ENCODE data around the gene RNF130.

RNF130 gene

GRCh38 chr5:180003127-180003526 is 68.4 kb downstream of the RNF130 start:
- POLR2A ChIA-PET, result no interaction called here
- no peak overlapping the region for H3K4me3 ChIP-seq (ENCODE audit: low read depth, low read length)
- H3K27ac ChIP-seq (ENCODE audit: extremely low read depth, low read depth, low read length), result no peak overlapping the region
- no peak for TF ChIP-seq ZNF26 (tag by site-specific recombination; IDR thresholded peaks at IDR 0.05)
- TF ChIP-seq ZNF777 (tag by site-specific recombination; IDR thresholded peaks at IDR 0.05; ENCODE audit: borderline replicate concordance), result no peak
- no peak for TF ChIP-seq ZNF311 (tag by site-specific recombination; IDR thresholded peaks at IDR 0.05; ENCODE audit: borderline replicate concordance)
- no peak for TF ChIP-seq ZNF600 (tag by site-specific recombination; IDR thresholded peaks at IDR 0.05)
- no peak for TF ChIP-seq PRDM10 (tag by site-specific recombination; IDR thresholded peaks at IDR 0.05)
- no peak for TF ChIP-seq ZFHX2 (tag by site-specific recombination; conservative IDR thresholded peaks at IDR 0.05)
- no peak for TF ChIP-seq ZNF843 (tag by site-specific recombination; IDR thresholded peaks at IDR 0.05)
- TF ChIP-seq ZNF341 (tag by site-specific recombination; IDR thresholded peaks at IDR 0.05; ENCODE audit: low read depth), result no peak
- TF ChIP-seq IKZF3 (tag by site-specific recombination; IDR thresholded peaks at IDR 0.05), result no peak
- TF ChIP-seq ZEB2 (tag by site-specific recombination; IDR thresholded peaks at IDR 0.05), result no peak
- TF ChIP-seq ZNF510 (tag by site-specific recombination; IDR thresholded peaks at IDR 0.05; ENCODE audit: insufficient replicate concordance), result no peak
- no peak for TF ChIP-seq ZNF785 (tag by site-specific recombination; IDR thresholded peaks at IDR 0.05)
- no peak for TF ChIP-seq ZNF184 (tag by site-specific recombination; IDR thresholded peaks at IDR 0.05)
- no peak for TF ChIP-seq ZNF555 (tag by site-specific recombination; conservative IDR thresholded peaks at IDR 0.05)
- no peak for TF ChIP-seq FEZF1 (tag by site-specific recombination; IDR thresholded peaks at IDR 0.05)
- no peak for TF ChIP-seq ZNF623 (tag by site-specific recombination; IDR thresholded peaks at IDR 0.05)
- no peak for TF ChIP-seq ZBTB21 (tag by site-specific recombination; IDR thresholded peaks at IDR 0.05)
- TF ChIP-seq BCL11A (tag by site-specific recombination; IDR thresholded peaks at IDR 0.05; ENCODE audit: low read depth), result no peak
- no peak for TF ChIP-seq KLF16 (tag by site-specific recombination; IDR thresholded peaks at IDR 0.05)
- TF ChIP-seq ZNF561 (tag by site-specific recombination; IDR thresholded peaks at IDR 0.05; ENCODE audit: borderline replicate concordance), result no peak
- peaks cover 7% of the 10 kb centered on the region; the same call in 1 of the 2 replicates for H3K4me1 ChIP-seq (ENCODE audit: control insufficient read depth, insufficient read depth, low read length)
- H3K36me3 ChIP-seq (ENCODE audit: control insufficient read depth in 2 of 2, insufficient read depth in 1 of 2, low read length in 2 of 2), result peaks cover 0 to 17% of the 10 kb centered on the region in 2 experiments; a peak in 1 of 3 replicates
- CTCF ChIA-PET, result no interaction called here
- H3K9me3 ChIP-seq (ENCODE audit: control insufficient read depth, insufficient read depth, low read depth, low read length), result no peaks in the 10 kb centered on the region

- Histone ChIP-seq H3K36me3 (ENCODE audit: control insufficient read depth in 2 of 2, insufficient read depth in 1 of 2, low read length in 2 of 2) (peaks cover 0 to 17% of the 10 kb centered on the region in 2 experiments; a peak in 1 of 3 replicates), H3K4me1 (ENCODE audit: control insufficient read depth, insufficient read depth, low read length) (peaks cover 4% of the 10 kb centered on the region; the same call in 1 of the 2 replicates), H3K4me3 (ENCODE audit: low read depth, low read length) (no peak overlapping the region), H3K27ac (ENCODE audit: extremely low read depth, low read depth, low read length) (no peak overlapping the region), H3K9me3 (ENCODE audit: control insufficient read depth, insufficient read depth, low read depth, low read length) (no peaks in the 10 kb centered on the region)
- no peak for TF ChIP-seq ZNF624 (tag by site-specific recombination; IDR thresholded peaks at IDR 0.05)
- TF ChIP-seq ZBTB1 (tag by site-specific recombination; IDR thresholded peaks at IDR 0.05), result no peak
- no peak for TF ChIP-seq ZNF830 (tag by site-specific recombination; IDR thresholded peaks at IDR 0.05; ENCODE audit: low read depth)
- no peak for TF ChIP-seq ZNF530 (tag by site-specific recombination; IDR thresholded peaks at IDR 0.05; ENCODE audit: low read depth)
- no peak for TF ChIP-seq ZNF169 (tag by site-specific recombination; IDR thresholded peaks at IDR 0.05)
- no peak for TF ChIP-seq FEZF1 (tag by site-specific recombination; IDR thresholded peaks at IDR 0.05)
- no peak for TF ChIP-seq ZNF785 (tag by site-specific recombination; IDR thresholded peaks at IDR 0.05)
- no peak for TF ChIP-seq HOXD13 (CRISPR knock-in tag; IDR thresholded peaks at IDR 0.05; ENCODE audit: borderline replicate concordance)
- TF ChIP-seq SP7 (tag by site-specific recombination; IDR thresholded peaks at IDR 0.05), result no peak
- no peak for TF ChIP-seq ZNF398 (tag by site-specific recombination; IDR thresholded peaks at IDR 0.05)
- ChIA-PET CTCF (interaction anchor here (0.6 kb wide), 2 partner anchors 324 to 539 kb away, joined by 3 to 5 read pairs; no protein-coding TSS in a partner anchor), POLR2A (no interaction called here)
Observed at GRCh38 chr5:180001742-180002141, 69.8 kb downstream of the RNF130 start.

Data from HEK293 (cell line).